Measurements from ENCODE around the gene XPO4. TPM values are rescaled to one million over a fixed set of nuclear protein-coding genes. Genes with fewer than 3 reads are reported as not detected.
"Not testable (repeated sequence)": the region's sequence is repeated elsewhere in the genome, so short reads cannot be mapped to it uniquely, and the experiment has no call there.

XPO4 gene
- total RNA-seq, 1 experiment from 2014 or later: 33.4 TPM

DNA sequence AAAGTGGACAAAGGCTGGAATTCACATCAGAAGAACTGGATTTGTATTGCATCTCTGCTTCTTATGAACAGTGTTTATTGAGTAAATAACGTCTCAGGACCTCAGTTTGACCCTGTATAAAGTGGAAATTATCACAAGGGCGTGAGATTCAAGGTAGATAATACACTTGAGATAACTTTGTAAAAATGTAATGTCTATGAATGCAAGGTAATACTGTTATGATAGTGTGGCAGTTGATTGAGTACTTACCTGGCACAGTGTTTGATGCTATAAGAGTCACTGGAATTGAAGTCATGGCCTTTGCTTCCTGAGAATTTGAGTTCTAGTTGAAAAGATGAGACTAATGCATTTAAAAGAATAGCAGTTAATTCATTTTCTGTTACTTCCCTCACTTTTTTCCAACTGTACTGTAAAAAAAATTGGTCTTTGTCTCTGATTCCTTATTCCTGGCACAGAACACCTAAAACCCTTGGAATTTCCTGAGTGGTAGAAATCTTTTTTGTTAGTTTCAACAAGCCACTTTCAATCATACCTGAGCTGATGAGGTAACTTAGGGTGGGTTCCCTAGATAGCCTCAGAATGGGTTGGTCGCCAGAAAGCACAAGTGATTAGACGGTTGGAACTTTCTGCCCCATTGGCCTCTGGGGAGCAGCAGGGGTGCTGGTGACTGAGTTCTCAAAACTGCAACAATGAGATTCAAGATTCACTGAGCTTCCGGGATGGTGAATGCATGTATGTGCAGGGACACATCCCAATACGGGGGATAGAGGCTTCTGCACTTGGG is 6.4 kb upstream of the XPO4 start:
- H3K27me3 ChIP-seq (ENCODE audit: control insufficient read depth, insufficient read depth, low read length): no peaks in the 10 kb centered on the region
- H3K36me3 ChIP-seq (replicated peaks; ENCODE audit: control insufficient read depth, insufficient read depth, low read length): no peaks in the 10 kb centered on the region
- H3K4me3 ChIP-seq (ENCODE audit: insufficient read depth, low read depth, low read length): no peak overlapping the region
- no peak for DNase-seq

DNA sequence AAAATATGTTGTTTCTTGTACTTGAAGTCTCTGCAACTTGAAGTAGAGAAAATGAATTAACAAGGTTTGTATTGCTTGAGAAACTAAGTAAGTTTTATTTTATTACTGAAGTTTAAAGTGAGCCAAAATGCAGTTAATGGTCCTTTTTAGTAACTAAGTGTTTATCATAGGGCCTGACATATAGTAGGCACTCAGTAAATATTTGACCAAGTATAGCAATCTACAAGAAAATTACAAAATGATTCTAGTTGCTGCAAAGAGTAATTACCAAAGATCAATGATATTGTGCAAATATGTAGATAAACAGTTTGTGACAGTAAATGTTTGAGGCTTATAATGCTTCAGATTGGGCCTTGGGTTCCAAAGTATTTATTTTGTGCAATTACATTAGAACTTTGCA is 2.4 kb upstream of the XPO4 start:
- Histone ChIP-seq H3K4me3 (ENCODE audit: insufficient read depth, low read depth, low read length) (no peak overlapping the region), H3K27me3 (ENCODE audit: control insufficient read depth, insufficient read depth, low read length) (no peaks in the 10 kb centered on the region), H3K36me3 (replicated peaks; ENCODE audit: control insufficient read depth, insufficient read depth, low read length) (no peaks in the 10 kb centered on the region)
- DNase-seq: no peak

DNA sequence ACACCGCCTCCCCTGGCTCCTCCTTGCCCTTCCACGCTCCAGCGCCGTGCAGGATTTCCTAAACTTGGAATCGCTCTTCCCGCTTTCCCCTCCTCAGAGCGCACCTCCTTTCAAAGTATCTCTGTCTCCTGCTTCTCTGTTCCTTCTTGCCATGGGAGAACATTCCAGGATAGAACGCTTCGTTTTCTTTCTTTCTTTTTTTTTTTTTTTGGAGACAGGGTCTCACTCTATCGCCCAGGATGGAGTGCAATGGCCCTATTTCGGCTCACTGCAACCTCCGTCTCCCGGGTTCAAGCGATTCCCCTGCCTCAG is 574 bp upstream of the XPO4 start:
- Histone ChIP-seq H3K27me3 (ENCODE audit: control insufficient read depth, insufficient read depth, low read length) (no peaks in the 10 kb centered on the region), H3K4me3 (ENCODE audit: insufficient read depth, low read depth, low read length) (peak overlapping the region; percentile 93), H3K36me3 (replicated peaks; ENCODE audit: control insufficient read depth, insufficient read depth, low read length) (no peaks in the 10 kb centered on the region; the same call in 1 of the 2 replicates)
- no peak for DNase-seq

DNA sequence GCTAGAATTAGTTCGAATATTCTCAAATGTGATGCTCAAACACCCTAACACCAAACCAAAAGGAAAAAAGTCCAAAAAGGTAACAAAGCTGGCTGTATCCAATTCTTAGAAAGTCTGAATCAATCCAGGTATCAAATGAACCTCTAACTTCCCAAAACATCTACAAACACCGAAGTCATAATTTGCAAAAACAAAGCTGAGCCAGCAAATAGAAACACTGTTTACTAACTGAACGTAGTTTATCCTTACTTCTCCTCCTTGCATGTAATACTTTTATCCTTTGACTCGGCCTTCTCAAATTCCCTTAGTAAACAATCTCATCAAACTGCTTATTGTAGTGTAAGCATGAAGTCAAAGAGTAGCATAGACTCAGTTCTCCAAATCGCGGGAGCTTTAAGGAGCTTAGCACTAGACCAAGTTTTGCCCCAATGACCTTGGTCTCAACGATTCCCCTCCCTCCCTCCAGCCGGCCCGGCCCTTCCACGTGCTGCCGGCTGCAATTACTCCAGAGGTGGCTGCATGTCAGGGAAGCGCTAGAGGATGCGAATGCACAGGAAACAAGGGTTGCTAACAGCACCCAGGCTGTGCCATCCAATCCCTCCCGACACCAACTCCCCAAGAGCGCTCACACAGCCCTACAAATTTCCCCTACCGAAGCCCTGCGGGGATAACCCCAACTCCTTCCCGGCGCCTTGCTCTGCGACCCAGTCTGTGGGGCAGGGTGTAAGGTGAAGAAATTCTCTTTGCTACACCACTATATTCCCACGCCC is 693 bp downstream of the XPO4 start:
- peak overlapping the region; percentile 93 for H3K4me3 ChIP-seq (ENCODE audit: insufficient read depth, low read depth, low read length)
- H3K36me3 ChIP-seq (replicated peaks; ENCODE audit: control insufficient read depth, insufficient read depth, low read length): no peaks in the 10 kb centered on the region; the same call in 1 of the 2 replicates
- DNase-seq: peak; percentile 68
- H3K27me3 ChIP-seq (ENCODE audit: control insufficient read depth, insufficient read depth, low read length): no peaks in the 10 kb centered on the region

DNA sequence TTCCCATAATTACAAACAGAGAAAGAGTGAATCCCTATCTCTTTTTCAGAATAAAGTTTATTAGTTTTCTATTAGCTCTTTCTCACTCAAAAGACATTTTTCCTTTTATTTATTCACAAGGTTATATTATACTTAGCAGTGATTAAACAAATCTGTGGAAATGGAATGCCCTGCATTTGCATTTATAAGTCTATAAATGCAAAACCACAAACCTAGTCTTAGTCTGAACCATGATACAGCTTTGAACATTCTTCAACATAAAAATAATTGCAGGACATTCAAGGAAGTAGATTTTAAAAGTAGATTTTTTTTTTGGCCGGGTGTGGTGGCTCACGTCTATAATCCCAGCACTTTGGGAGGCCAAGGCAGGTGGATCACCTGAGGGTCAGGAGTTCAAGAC is 8.3 kb downstream of the XPO4 start:
- no peaks in the 10 kb centered on the region for H3K27me3 ChIP-seq (ENCODE audit: control insufficient read depth, insufficient read depth, low read length)
- H3K36me3 ChIP-seq (replicated peaks; ENCODE audit: control insufficient read depth, insufficient read depth, low read length): no peaks in the 10 kb centered on the region; the same call in 1 of the 2 replicates
- DNase-seq: no peak
- H3K4me3 ChIP-seq (ENCODE audit: insufficient read depth, low read depth, low read length): no peak overlapping the region

DNA sequence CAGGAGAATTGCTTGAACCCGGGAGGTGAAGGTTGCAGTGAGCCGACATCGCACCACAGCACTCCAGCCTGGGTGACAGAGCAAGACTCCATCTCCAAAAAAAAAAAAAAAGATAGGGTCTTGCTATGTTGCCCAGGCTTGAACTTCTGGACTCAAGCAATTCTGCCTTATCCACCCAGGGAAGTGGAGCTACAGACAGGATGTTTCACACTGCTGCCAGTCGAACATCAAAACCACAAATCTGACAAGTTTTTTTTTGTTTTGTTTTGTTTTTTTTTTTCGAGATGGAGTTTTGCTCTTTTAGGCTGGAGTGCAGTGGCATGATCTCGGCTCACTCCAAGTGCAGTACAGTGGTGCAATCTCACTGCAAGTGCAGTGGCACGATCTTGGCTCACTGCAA is 10.8 kb downstream of the XPO4 start:
- no peak overlapping the region for H3K4me3 ChIP-seq (ENCODE audit: insufficient read depth, low read depth, low read length)
- no peak for DNase-seq
- no peaks in the 10 kb centered on the region for H3K27me3 ChIP-seq (ENCODE audit: control insufficient read depth, insufficient read depth, low read length)
- H3K36me3 ChIP-seq (replicated peaks; ENCODE audit: control insufficient read depth, insufficient read depth, low read length): no peaks in the 10 kb centered on the region

DNA sequence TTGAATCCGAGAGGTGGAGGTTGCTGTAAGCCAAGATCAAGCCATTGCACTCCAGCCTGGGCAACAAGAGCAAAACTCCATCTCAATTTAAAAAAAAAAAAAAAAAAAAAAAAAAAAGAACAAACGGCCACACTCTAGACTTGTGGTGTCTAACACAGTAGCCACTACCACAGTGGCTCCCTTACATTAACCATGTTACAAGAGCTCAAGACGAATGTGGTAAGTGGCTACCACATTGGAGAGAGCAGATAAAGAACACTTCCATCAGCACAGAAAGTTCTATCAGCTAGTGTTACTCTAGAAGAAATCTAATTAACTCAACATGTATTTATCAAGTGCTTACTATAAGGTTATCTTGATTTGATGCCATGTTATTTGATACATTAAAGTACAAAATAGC is 11.5 kb downstream of the XPO4 start:
- Histone ChIP-seq H3K36me3 (replicated peaks; ENCODE audit: control insufficient read depth, insufficient read depth, low read length) (no peaks in the 10 kb centered on the region), H3K27me3 (ENCODE audit: control insufficient read depth, insufficient read depth, low read length) (no peaks in the 10 kb centered on the region), H3K4me3 (ENCODE audit: insufficient read depth, low read depth, low read length) (no peak overlapping the region)
- no peak for DNase-seq

DNA sequence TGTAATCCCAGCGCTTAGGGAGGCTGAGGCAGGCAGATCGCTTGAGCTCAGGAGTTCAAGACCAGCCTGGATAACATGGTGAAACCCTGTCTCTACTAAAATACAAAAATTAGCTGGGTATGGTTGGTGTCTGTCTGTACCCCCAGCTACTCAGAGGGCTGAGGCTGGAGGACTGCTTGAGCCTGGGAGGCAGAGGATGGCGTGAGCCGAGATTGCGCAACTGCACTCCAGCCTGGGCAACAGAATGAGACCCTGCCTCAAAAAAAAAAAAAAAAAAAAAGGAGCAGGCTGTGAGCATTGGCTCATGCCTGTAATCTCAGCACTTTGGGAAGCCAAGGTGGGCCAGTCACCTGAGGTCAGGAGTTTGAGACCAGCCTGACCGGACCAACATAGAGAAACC is 12.0 kb downstream of the XPO4 start:
- DNase-seq; H3K4me3 ChIP-seq (ENCODE audit: insufficient read depth, low read depth, low read length); H3K36me3 ChIP-seq (replicated peaks; ENCODE audit: control insufficient read depth, insufficient read depth, low read length); H3K27me3 ChIP-seq (ENCODE audit: control insufficient read depth, insufficient read depth, low read length): not testable (repeated sequence)

DNA sequence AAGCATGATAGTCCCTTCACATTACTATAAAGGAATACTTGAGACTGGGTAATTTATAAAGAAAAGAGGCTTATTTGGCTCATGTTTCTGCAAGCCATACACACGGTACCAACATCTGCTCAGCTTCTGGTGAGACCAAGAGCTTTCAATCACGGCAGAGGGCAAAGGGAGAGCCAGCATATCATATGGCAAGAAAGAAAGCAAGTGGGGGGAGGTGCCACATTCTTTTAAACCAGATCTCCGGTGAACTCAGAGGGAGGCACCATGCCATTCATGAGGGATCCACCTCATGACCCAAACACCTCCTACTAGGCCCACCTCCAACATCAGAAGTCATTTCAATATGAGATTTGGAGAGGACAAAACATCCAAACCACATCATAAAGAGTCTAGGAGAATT is 20.3 kb downstream of the XPO4 start:
- Histone ChIP-seq H3K27me3 (ENCODE audit: control insufficient read depth, insufficient read depth, low read length) (no peaks in the 10 kb centered on the region), H3K4me3 (ENCODE audit: insufficient read depth, low read depth, low read length) (no peak overlapping the region), H3K36me3 (replicated peaks; ENCODE audit: control insufficient read depth, insufficient read depth, low read length) (no peaks in the 10 kb centered on the region)
- no peak for DNase-seq

DNA sequence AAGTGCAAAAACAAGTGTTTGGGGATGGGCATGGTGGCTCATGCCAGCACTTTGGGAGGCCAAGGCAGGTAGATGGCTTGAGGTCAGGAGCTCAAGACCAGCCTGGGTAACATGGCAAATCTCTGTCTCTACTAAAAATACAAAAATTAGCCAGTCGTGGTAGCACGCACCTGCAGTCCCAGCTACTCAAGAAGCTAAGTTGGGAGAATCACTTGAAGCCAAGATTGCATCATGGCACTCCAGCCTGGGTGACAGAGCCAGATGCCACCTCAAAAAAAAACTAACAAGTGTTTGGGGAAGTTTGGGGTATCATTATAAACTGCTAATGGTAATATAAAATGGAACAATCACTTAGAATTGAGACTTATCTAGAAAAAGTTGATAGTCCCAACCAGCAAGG is 24.6 kb downstream of the XPO4 start:
- no peak for DNase-seq
- no peaks in the 10 kb centered on the region for H3K36me3 ChIP-seq (replicated peaks; ENCODE audit: control insufficient read depth, insufficient read depth, low read length)
- no peak overlapping the region for H3K4me3 ChIP-seq (ENCODE audit: insufficient read depth, low read depth, low read length)
- H3K27me3 ChIP-seq (ENCODE audit: control insufficient read depth, insufficient read depth, low read length): no peaks in the 10 kb centered on the region

DNA sequence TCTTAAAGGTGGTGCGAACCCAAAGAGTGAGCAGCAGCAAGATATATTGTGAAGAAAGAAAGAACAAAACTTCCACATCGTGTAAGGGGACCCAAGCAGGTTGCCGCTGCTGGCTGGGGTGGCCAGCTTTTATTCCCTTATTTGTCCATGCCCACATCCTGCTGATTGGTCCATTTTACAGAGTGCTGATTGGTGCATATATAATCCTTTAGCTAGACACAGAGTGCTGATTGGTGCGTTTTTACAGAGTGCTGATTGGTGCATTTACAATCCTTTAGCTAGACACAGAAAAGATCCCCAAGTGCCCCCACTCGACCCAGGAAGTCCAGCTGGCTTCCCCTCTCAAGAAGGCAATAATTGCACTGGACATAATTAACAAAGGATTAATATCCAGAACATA is 25.7 kb downstream of the XPO4 start:
- H3K36me3 ChIP-seq (replicated peaks; ENCODE audit: control insufficient read depth, insufficient read depth, low read length); H3K4me3 ChIP-seq (ENCODE audit: insufficient read depth, low read depth, low read length); H3K27me3 ChIP-seq (ENCODE audit: control insufficient read depth, insufficient read depth, low read length); DNase-seq: not testable (repeated sequence)

DNA sequence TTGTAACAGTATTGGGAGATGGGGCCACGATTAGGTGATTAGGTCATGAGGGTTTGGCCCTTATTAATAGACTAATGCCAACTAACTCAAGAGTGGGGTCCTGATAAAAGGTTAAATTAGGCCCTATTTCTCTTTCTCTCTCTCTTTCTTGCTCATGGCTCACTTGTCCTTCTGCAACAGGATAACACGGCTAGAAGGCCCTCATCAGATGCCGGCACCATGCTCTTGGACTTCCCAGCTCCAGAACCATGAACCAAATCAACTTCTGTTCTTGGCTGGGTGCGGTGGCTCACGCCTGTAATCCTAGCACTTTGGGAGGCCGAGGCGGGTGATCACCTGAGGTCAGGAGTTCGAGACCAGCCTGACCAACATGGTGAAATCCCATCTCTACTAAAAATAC is 28.1 kb downstream of the XPO4 start:
- H3K36me3 ChIP-seq (replicated peaks; ENCODE audit: control insufficient read depth, insufficient read depth, low read length); H3K27me3 ChIP-seq (ENCODE audit: control insufficient read depth, insufficient read depth, low read length); H3K4me3 ChIP-seq (ENCODE audit: insufficient read depth, low read depth, low read length); DNase-seq: not testable (repeated sequence)

DNA sequence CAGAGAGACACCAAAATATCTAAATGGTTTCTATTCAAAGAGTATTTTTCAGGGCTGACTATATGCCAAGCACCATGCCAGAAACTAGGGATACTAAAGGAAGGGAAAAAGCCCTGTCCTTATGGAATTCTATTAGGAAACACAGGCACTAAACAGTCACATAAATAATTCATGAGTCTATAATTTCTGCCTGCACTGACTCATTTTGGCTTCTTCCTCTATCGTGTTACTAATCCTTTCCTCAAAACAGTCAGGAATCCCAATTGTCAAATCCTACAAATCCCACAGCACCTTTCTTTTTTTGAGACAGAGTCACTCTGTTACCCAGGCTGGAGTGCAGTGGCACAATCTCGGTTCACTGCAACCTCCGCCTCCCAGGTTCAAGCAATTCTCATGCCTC is 29.2 kb downstream of the XPO4 start:
- H3K27me3 ChIP-seq (ENCODE audit: control insufficient read depth, insufficient read depth, low read length): no peaks in the 10 kb centered on the region
- no peak for DNase-seq
- no peaks in the 10 kb centered on the region for H3K36me3 ChIP-seq (replicated peaks; ENCODE audit: control insufficient read depth, insufficient read depth, low read length)
- H3K4me3 ChIP-seq (ENCODE audit: insufficient read depth, low read depth, low read length): no peak overlapping the region

DNA sequence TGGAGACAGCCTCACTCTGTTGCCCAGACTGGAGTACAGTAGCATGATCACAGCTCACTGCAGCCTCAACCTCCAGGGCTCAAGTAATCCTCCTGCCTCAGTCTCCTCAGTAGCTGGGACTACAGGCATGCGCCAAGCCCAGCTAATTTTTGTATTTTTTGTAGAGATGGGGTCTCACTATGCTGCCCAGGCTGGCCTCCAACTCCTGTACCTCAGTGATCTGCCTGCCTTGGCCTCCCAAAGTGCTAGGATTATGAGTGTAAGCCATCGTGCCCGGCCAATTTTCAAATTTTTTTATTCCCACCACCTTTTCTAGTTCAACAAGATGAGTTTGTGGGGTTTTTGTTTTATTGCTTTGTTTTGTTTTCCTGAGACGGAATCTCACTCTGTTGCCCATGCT is 31.7 kb downstream of the XPO4 start:
- Histone ChIP-seq H3K27me3 (ENCODE audit: control insufficient read depth, insufficient read depth, low read length) (no peaks in the 10 kb centered on the region), H3K36me3 (replicated peaks; ENCODE audit: control insufficient read depth, insufficient read depth, low read length) (no peaks in the 10 kb centered on the region), H3K4me3 (ENCODE audit: insufficient read depth, low read depth, low read length) (no peak overlapping the region)
- no peak for DNase-seq

DNA sequence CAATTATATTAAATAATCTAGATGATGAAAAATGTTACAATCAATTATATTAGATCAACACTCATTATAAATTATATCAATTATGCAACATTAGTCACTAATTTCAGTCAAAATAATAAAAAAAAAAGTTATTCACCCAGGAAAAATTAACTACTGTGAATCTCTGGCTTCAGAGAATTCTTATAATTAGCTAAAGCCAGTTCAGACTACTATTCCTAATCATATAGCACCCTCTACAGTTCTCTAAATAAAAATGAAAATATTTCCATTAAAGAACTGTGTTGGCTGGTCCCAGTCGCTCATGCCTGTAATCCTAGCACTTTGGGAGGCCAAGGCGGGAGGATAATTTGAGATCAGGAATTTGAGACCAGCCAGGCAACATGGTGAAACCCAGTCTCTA is 33.0 kb downstream of the XPO4 start:
- Histone ChIP-seq H3K27me3 (ENCODE audit: control insufficient read depth, insufficient read depth, low read length) (no peaks in the 10 kb centered on the region), H3K36me3 (replicated peaks; ENCODE audit: control insufficient read depth, insufficient read depth, low read length) (no peaks in the 10 kb centered on the region), H3K4me3 (ENCODE audit: insufficient read depth, low read depth, low read length) (no peak overlapping the region)
- no peak for DNase-seq

All from H7 (cell line).